K562 (cell line): ENCODE results near the gene RALGPS1. TPM values are rescaled to one million over a fixed set of nuclear protein-coding genes. Genes with fewer than 3 reads are reported as not detected.

Experiments used
- ATAC-seq: fragments of 200-7000 bp; cut with Tn5 transposase; 3 replicates; pipeline ENCODE4 v1.9.1; 2020; ENCODE audit warnings: moderate library complexity
- BruUV-seq: library from RNA; stranded (reverse); fragments of 400-500 nt; replicated peaks from 2 replicates; lab custom pipeline; 2021; lab: Mats Ljungman, UMichigan
- CTCF ChIA-PET: fragments of 300-600 bp; formaldehyde crosslinking; extraction: SDS; loops from one replicate; lab custom pipeline; 2021; ENCODE audit warnings: low intra/inter-chr PET ratio; lab: Yijun Ruan, JAX
- POLR2A ChIA-PET: fragments of 300-600, 350-650 bp; sonication (Branson Sonifier 250); formaldehyde crosslinking; extraction: SDS; loops from one replicate; lab custom pipeline; 2021; ENCODE audit warnings: antibody characterized with exemption, inconsistent platforms; lab: Yijun Ruan, JAX
- DNase-seq, 4 experiments: peaks; one replicate each; pipeline versions ENCODE4 v3.0.0 to v3.0.0-alpha.2; 2011 to 2018; ENCODE audit warnings: low spot score in 3 of 4, mixed read lengths in 3 of 4; ENCODE audit errors: extremely low read depth in 1 of 4
- FAIRE-seq: peaks from 2 replicates; lab custom pipeline; 2011; peaks lifted over from hg19 to GRCh38; lab: Jason Lieb, UNC
- H2AFZ ChIP-seq: 2 replicates; pipeline ENCODE4 v1.6.0; 2011; ENCODE audit warnings: low read depth, low read length, control low read depth, inconsistent platforms
- H3K27ac ChIP-seq: fragments of 200-600 bp; 3 replicates; pipeline ENCODE4 v1.8.0; 2011; ENCODE audit warnings: low read depth, mild to moderate bottlenecking, control low read depth, inconsistent platforms, low read length, moderate library complexity, mixed read lengths; ENCODE audit errors: extremely low read depth
- H3K27me3 ChIP-seq, 2 experiments: fragments of 300-600 bp in 1 of 2; 2 replicates in 1 of 2; 3 replicates in 1 of 2; pipeline versions ENCODE4 v1.6.0 to v1.8.0; 2011; ENCODE audit warnings: inconsistent platforms in 2 of 2, low read length in 2 of 2, mild to moderate bottlenecking in 1 of 2, mixed read lengths in 1 of 2, moderate library complexity in 1 of 2; ENCODE audit not compliant: control insufficient read depth in 2 of 2, insufficient read depth in 2 of 2
- H3K36me3 ChIP-seq: fragments of 300-600 bp; 3 replicates; pipeline ENCODE4 v1.8.0; 2011; ENCODE audit warnings: mild to moderate bottlenecking, low read length, inconsistent platforms; ENCODE audit not compliant: control insufficient read depth, insufficient read depth
- H3K4me1 ChIP-seq, 2 experiments: fragments of 200-600 bp in 1 of 2; replicated peaks in 1 of 2; 2 replicates in 1 of 2; 3 replicates in 1 of 2; pipeline versions ENCODE4 v1.5.1 to v1.8.0; 2011; ENCODE audit warnings: inconsistent platforms in 2 of 2, low read length in 2 of 2, mild to moderate bottlenecking in 1 of 2, mixed read lengths in 1 of 2, moderate library complexity in 1 of 2; ENCODE audit not compliant: control insufficient read depth in 2 of 2, insufficient read depth in 2 of 2
- H3K4me2 ChIP-seq: 2 replicates; pipeline ENCODE4 v1.6.1; 2011; ENCODE audit warnings: low read length, control low read depth, inconsistent platforms, mixed read lengths; ENCODE audit not compliant: insufficient read depth
- H3K4me3 ChIP-seq: fragments of 200-600 bp; sonication (generic), shearing (Covaris generic); 2 replicates; pipeline ENCODE4 v1.5.1; 2016; ENCODE audit warnings: control low read depth, inconsistent platforms
- H3K79me2 ChIP-seq: fragments of 200-600 bp; 3 replicates; pipeline ENCODE4 v1.8.0; 2011; ENCODE audit warnings: low read length, inconsistent platforms; ENCODE audit not compliant: control insufficient read depth, insufficient read depth
- H3K9ac ChIP-seq, 2 experiments: 2 replicates each; pipeline versions ENCODE4 v1.6.0 to v1.6.1; 2011; ENCODE audit warnings: low read depth in 2 of 2, low read length in 2 of 2, control low read depth in 1 of 2, inconsistent platforms in 1 of 2, mild to moderate bottlenecking in 1 of 2, mixed read lengths in 1 of 2; ENCODE audit not compliant: insufficient read depth in 1 of 2
- H3K9me1 ChIP-seq: one replicate; pipeline ENCODE4 v1.6.0; 2011; ENCODE audit warnings: inconsistent platforms, mild to moderate bottlenecking, low read length, moderate library complexity; ENCODE audit not compliant: control insufficient read depth, insufficient read depth
- H3K9me3 ChIP-seq: replicated peaks from 2 replicates; pipeline ENCODE4 v1.5.1; 2011; ENCODE audit warnings: low read depth, low read length, inconsistent platforms; ENCODE audit not compliant: control insufficient read depth, insufficient read depth
- H4K20me1 ChIP-seq: replicated peaks from 2 replicates; pipeline ENCODE4 v1.6.1; 2011; ENCODE audit warnings: low read length, inconsistent platforms, mixed read lengths; ENCODE audit not compliant: control insufficient read depth, insufficient read depth
- CEBPB ChIP-seq: fragments of 450-650 bp; IDR thresholded peaks from 2 replicates; pipeline ENCODE4 v1.6.1; 2016; ENCODE audit warnings: missing genetic modification characterization, missing compliant biosample characterization
- CEBPG ChIP-seq, 3 experiments: fragments of 200-800 bp in 1 of 3; sonication (Bioruptor generic) in 1 of 3; sonication (generic) in 1 of 3; formaldehyde crosslinking in 1 of 3; IDR thresholded peaks in 2 of 3; conservative IDR thresholded peaks in 1 of 3; 2 replicates each; pipeline versions ENCODE4 v1.6.1 to v1.8.0; 2016 to 2022; ENCODE audit warnings: missing compliant biosample characterization in 2 of 3, missing genetic modification characterization in 2 of 3, mild to moderate bottlenecking in 1 of 3, missing genetic modification reagents in 1 of 3
- ZNF253 ChIP-seq: fragments of 250-450 bp; sonication (Bioruptor Pico); conservative IDR thresholded peaks from 2 replicates; pipeline ENCODE4 v1.6.1; 2021; ENCODE audit warnings: mild to moderate bottlenecking
- WGBS: fragments of 100-300 bp; shearing (Covaris generic); methylation state at CpG from one replicate; pipeline ENCODE4 v1.1.6; 2016; ENCODE audit warnings: low coverage, mixed read lengths; ENCODE audit not compliant: insufficient coverage; ENCODE audit errors: missing lambda C conversion rate; 5-methylcytosine and 5-hydroxymethylcytosine counted together
- in situ Hi-C: fragments of 300-500 bp; cut with MboI; formaldehyde crosslinking; loops from 4 replicates; pipeline ENCODE4 v1.15.0; 2018; ENCODE audit warnings: inconsistent platforms, mixed read lengths
- intact Hi-C: fragments of 100-400 bp; cut with micrococcal nuclease; formaldehyde crosslinking; loops from 2 replicates; pipeline ENCODE4 v1.14.2; 2022
- polyA plus RNA-seq, 8 experiments: library from polyadenylated mRNA; depleted of rRNA in 4 of 8; stranded (reverse) in 5 of 8; unstranded in 3 of 8; fragments of >200 nt; fragmentation: Nextera tagmentation in 2 of 8; fragmentation: Illumina TruSeq in 1 of 8; extraction: Ambion mirVana in 2 of 8; extraction: Trizol in 1 of 8; gene quantifications; 2 replicates each; pipeline versions ENCODE4 v1.2.1 to v1.2.3, GENCODE V29; 2011 to 2014; ENCODE audit warnings: inconsistent platforms in 1 of 8, missing spikeins in 1 of 8
- total RNA-seq, 7 experiments: library from RNA; depleted of rRNA in 6 of 7; stranded (reverse); fragments of >200 nt in 6 of 7; fragmentation: Illumina TruSeq in 2 of 7; extraction: Trizol in 2 of 7; gene quantifications; 2 replicates each; pipeline versions ENCODE4 v1.2.1 to v1.2.3, GENCODE V29; 2011 to 2021; ENCODE audit warnings: low replicate concordance in 1 of 7
- TF ChIP-seq, protein P1 (sequence below): sonication (generic); formaldehyde crosslinking; IDR thresholded peaks from 2 replicates; pipeline ENCODE4 v1.8.0; 2022; ENCODE audit warnings: mild to moderate bottlenecking, missing genetic modification reagents

The RALGPS1 gene
- total and polyA plus RNA-seq, 9 of the 15 experiments (the other 6 are each of a cell fraction or from before 2014, with no cell fraction given), result 0.04 to 2.6 (median 1.5) TPM

DNA sequence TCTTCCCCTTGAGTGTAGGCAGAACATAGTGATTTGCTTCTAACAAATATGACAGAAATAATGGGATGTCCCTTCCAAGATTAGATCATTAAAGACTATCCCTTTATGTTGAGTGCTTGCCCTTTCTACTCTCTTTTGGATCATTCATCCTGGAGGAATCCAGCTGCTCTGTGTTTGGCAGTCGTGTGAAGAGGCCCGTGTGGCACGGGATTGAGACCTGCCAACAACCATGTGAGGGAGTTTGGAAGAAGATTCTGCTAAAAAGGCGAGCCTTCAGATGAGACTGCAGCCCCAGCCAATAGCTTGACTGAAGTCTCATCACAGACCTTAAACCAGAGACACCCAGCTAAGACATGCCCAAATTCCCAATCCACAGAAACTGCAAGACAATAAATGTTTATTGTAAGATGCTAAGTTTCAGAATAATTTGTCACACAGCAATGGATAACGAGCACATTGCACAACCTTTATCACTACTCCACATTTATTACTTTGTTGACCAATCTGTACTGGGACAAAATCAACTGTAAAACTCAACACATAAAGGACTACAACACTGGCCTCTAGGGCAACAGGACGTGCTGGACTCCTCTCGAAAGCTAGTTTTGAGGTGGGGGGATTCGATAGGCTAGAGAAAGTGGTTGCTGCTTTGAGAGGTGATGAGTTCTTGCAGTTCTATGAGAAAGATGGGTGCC, 165.0 kb downstream of the RALGPS1 start:
- Histone ChIP-seq H3K79me2 (no peaks in the 10 kb centered on the region), H3K9me3 (no peaks in the 10 kb centered on the region), H3K9me1 (peaks cover 3% of the 10 kb centered on the region), H4K20me1 (0 out of 2 replicates have a peak, but pooled peaks cover 2% of the 10 kb centered on the region), H2AFZ (no peak overlapping the region), H3K36me3 (no peaks in the 10 kb centered on the region), H3K4me3 (no peak overlapping the region), H3K27ac (no peak overlapping the region), H3K9ac (no peak overlapping the region), H3K27me3 (peaks cover 0 to 44% of the 10 kb centered on the region in 2 experiments; a peak in 3 of 5 replicates), H3K4me2 (no peak overlapping the region), H3K4me1 (no peaks in the 10 kb centered on the region)
- intact Hi-C loops (no loop called here), in situ Hi-C loops (loop anchor here (10.0 kb wide), 1 partner anchor 245 kb away; no protein-coding TSS in a partner anchor)
- FAIRE-seq, result no peak
- POLR2A ChIA-PET, result interaction anchor here (1.0 to 1.1 kb wide), 2 partner anchors 9 to 15 kb away, joined by 3 to 6 read pairs; no protein-coding TSS in a partner anchor
- ATAC-seq, result no peak
- CTCF ChIA-PET, result no interaction called here
- under 1% methylated on average over 8 of the region's 8 CpGs for WGBS
- TF ChIP-seq, protein P1, sequence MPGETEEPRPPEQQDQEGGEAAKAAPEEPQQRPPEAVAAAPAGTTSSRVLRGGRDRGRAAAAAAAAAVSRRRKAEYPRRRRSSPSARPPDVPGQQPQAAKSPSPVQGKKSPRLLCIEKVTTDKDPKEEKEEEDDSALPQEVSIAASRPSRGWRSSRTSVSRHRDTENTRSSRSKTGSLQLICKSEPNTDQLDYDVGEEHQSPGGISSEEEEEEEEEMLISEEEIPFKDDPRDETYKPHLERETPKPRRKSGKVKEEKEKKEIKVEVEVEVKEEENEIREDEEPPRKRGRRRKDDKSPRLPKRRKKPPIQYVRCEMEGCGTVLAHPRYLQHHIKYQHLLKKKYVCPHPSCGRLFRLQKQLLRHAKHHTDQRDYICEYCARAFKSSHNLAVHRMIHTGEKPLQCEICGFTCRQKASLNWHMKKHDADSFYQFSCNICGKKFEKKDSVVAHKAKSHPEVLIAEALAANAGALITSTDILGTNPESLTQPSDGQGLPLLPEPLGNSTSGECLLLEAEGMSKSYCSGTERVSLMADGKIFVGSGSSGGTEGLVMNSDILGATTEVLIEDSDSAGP (CRISPR knock-in tag), result no peak
- TF ChIP-seq CEBPB (tag) (0 out of 2 replicates have a peak, but pooled peaks have one; percentile 34), CEBPG (CRISPR knock-in tag; IDR thresholded peaks at IDR 0.05) (no peak), CEBPG (tag; conservative IDR thresholded peaks at IDR 0.05 in 1 of 2, IDR thresholded peaks at IDR 0.05 in 1 of 2) (peak in 1 of 2 experiments; percentile 26; a peak in 1 of 4 replicates), ZNF253 (CRISPR knock-in tag) (no peak)
- no peak for DNase-seq
- BruUV-seq, result no TSS peak
